Measurements from ENCODE around the gene ADGRF3.

- TF ChIP-seq CTCF (IDR thresholded peaks at IDR 0.05; ENCODE audit: insufficient read depth, low read length) (no peak), POLR2AphosphoS5 (IDR thresholded peaks at IDR 0.05; ENCODE audit: low read depth) (no peak), GABPA (IDR thresholded peaks at IDR 0.05; ENCODE audit: low read depth) (no peak), SPI1 (IDR thresholded peaks at IDR 0.05; ENCODE audit: borderline replicate concordance, low read depth) (no peak)
Measured at GRCh38 chr2:26347286-26347865, 787 bp upstream of the ADGRF3 start.

Measured in HL-60 (cell line).